ENCODE measurements around the gene ADGRG6.

ADGRG6 gene

GRCh38 chr6:142369266-142369665 lies 67.5 kb downstream of the ADGRG6 start:
- no peak overlapping the region for H3K27ac ChIP-seq
- H3K4me3 ChIP-seq: no peak overlapping the region

DNA sequence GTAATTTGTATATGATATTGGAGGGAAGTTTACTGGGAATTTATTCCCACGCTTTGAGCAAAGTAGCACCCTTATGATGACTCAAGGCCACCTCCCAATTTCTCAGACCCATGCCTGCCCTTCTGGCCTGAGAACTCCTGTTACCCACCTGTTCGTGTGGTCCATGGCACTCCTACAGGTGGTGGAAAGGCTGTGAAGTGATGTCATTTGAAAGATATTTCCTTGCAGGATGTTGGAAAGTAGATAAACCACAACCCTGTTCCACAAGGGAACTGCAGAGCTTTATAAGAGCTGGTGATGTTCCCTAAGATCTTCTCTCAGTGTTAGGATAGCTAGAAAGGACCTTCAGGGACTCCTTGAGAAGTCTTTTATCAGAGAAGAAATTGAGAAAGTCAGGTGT lies 70.5 kb downstream of the ADGRG6 start:
- Histone ChIP-seq H3K4me3 (no peak overlapping the region), H3K27ac (no peak overlapping the region)

DNA sequence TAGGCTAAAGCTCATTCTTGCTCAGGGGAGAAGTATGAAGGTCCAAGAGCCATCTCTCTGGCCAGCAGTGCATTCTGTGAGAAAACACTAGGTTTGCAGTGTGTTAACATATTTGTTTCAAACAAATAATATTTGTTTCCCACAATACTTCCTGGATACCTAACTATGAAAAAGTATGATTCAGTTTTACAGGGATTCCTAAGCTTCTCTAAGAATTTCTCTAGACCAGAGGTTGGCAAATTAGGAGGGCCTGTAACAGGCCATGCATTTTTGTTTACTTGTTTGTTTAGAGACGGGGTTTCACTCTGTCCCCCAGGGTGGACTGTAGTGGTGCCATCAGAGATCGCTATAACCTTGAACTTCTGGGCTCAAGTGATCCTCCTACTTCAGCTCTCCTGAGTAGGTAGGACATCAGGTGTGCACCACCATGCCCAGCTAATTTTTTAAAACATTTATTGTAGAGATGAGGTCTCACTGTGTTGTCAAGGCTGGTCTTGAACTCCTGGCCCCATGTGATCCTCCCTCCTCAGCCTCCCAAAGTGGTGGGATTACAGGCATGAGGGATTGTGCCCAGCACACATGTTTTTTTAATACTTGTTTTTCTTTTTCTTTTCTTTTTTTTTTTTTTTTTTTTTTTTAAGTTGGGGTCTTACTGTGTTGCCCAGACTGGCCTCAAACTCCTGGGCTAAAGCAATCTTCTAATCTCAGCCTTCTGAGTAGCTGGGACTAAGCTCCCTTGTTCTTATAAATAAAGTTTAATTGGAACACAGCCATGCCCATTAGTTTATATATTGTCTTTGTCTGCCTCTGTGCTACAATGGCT lies 71.7 kb downstream of the ADGRG6 start:
- Histone ChIP-seq H3K27ac (no peak overlapping the region), H3K4me3 (no peak overlapping the region)

DNA sequence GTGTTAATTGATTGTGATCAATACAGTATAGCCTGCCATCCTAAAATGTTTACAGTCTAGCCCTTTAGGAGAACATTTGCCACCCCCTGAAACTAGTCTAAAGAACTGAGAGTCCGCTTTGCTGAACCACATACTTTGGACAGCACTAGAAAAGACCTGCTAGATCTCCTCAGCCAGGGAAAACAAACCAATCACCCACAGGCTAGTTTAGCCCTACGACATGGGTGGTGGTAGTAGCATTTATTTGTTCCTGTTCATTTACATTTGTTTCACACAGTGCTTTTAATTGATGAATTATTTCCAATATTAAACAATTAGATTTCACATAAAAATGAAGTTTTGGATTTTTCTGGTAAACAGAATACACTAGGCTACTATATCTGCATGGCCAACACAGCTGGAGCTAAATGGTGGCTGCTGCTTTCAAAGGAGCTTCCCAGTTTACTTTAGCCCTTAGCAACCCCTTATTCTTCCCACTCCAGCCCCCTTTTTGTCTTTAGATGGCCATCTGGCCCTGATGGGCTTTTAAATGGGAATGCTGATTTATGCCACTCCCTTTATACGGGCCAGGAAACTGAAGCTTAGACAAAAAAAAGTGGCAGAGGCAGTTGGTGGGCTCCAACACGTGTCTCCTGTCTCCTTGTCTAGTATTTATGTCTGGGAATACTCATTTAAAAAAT lies 72.4 kb downstream of the ADGRG6 start:
- peak overlapping the region in 1 of 21 experiments; percentile 49 for H3K27ac ChIP-seq

DNA sequence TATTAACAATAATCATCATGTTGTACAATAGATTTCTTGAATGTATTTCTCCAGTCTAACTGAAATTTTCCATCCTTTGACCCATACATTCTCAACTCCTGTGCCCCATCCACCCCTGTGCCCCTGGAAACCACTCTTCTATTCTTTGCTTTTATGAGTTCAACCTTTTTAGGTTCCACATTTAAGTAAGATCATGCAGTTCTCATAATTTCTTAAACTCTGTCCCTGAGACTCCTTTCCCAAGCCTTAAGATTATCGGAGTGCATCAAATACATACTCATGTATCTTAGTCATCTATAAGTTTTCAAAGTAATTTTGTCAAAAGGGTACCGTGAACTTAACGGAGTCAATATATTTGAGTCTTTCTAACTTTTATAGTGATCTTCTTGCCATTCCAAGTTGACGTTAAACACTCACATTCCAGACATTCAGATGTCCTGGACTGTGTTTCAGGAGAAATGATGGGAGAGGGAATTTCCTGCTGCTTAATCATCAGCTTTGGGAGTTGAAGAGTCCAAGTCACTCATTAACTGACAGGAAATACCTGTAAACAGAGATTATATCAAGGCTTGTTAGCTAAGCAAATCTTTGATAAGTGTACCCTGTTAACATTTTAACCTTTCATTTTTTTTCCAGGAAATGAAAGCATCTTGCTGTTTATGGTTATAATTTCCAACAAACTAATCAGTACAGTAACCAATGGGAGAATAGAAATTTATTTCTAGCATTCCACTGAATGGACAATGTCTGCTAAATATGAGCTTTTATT lies 73.3 kb downstream of the ADGRG6 start:
- peak overlapping the region in 2 of 21 experiments; percentile 49 for H3K27ac ChIP-seq
- H3K4me3 ChIP-seq: no peak overlapping the region

More for the DNA sequence above, 72.4 kb downstream of the ADGRG6 start:
- H3K4me3 ChIP-seq: no peak overlapping the region

DNA sequence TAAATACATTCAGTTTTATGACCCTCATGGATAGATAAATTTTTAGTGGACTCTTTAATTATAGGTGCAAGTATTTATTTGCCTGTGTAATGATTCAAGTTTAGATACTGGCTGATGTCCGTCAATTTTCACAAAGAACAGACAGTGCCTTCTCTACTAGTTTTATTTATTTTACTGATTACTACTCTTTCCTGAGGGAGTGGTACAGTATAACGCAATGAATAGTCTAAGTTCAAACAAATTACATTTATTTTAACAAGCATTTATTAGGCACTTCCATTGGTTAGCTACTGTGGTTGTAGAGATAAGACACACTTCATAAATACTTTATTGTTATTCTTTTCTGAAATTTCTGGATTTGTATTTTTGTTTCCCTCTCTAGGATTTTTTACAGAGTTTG lies 74.3 kb downstream of the ADGRG6 start:
- Histone ChIP-seq H3K27ac (no peak overlapping the region), H3K4me3 (no peak overlapping the region)

DNA sequence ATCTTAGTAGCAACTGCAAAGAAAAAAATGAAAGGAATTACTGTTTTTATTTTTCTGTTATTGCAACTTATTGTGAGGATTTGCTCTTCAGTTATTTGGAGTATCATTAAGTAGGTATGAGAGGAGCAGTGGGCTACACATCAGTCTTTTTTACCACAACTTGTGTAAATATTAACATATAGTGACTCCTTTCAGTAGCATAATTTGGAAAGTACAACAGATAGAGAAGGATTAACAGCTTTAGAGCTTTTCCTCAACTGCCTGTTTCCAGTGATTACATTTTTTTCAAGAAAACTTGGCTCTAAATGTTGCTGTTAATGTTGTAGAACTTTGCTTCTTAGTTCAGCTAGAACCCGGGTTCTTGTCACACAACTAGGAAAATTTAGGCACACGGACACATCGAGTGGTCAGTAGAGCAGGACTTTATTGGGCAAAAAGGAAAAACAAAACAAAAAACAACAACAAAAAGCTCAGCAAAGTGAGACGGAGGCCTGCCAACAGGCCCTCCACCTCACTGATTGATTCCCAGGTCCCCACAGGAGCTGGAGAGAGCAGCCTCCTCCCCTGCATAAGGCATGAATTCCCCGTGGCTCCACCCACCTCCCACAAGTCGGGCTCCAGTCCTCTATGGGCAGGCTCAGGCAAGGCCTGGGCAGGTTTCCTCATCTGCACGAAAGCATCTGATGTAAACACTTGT lies 75.1 kb downstream of the ADGRG6 start:
- Histone ChIP-seq H3K27ac (peak overlapping the region in 4 of 21 experiments; percentile 8 to 70 (median 38)), H3K4me3 (no peak overlapping the region)

GRCh38 chr6:142377497-142377848 lies 75.7 kb downstream of the ADGRG6 start:
- Histone ChIP-seq H3K27ac (peak overlapping the region in 4 of 21 experiments; percentile 8 to 70 (median 38)), H3K4me3 (no peak overlapping the region)

- H3K27ac ChIP-seq: peak overlapping the region in 4 of 21 experiments; percentile 8 to 39 (median 16)
- no peak overlapping the region for H3K4me3 ChIP-seq
Observed at GRCh38 chr6:142378138-142378875, 76.5 kb downstream of the ADGRG6 start.

- Histone ChIP-seq H3K27ac (no peak overlapping the region), H3K4me3 (no peak overlapping the region)
Observed at GRCh38 chr6:142380626-142381025, 78.8 kb downstream of the ADGRG6 start.

DNA sequence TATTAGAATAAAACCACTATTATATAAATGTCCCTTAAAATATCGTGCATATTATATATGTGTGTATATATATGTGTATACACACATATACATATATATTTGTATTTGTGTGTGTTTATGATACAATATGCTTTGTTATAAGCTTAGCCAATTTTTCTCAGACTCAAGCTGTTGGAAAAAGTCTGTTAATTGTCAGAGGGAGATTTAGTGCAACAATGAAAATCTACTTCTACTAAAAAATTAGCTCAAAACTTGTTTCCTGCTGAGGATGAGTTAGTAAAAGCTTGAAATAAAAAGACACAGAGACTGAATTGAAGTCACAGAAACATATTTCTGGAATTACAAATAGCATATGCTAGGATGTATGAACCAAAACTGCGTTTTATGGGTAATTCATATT lies 79.4 kb downstream of the ADGRG6 start:
- Histone ChIP-seq H3K4me3 (no peak overlapping the region), H3K27ac (no peak overlapping the region)

- no peak overlapping the region for H3K27ac ChIP-seq
- H3K4me3 ChIP-seq: no peak overlapping the region
Observed at GRCh38 chr6:142381845-142382378, 80.1 kb downstream of the ADGRG6 start.

GRCh38 chr6:142384519-142385254 lies 82.9 kb downstream of the ADGRG6 start:
- H3K4me3 ChIP-seq: no peak overlapping the region
- H3K27ac ChIP-seq: no peak overlapping the region

DNA sequence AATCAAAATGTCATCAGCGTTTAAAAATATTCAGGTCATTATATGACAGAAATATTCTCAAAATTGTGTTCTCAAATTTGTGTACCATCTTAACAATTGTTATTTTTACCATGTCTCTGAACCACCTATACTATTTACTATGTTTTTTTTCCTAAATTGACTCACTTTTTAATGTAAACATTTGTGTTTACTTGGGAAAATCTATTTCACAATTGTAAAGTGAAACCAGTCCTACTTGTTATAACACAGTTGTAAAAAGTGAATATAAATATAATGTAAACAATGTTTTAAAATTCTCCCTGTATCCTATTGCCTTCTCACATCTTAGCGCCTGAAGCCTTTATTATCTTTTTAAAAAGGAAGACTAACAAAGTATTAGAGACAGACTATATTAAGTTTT lies 83.5 kb downstream of the ADGRG6 start:
- Histone ChIP-seq H3K27ac (no peak overlapping the region), H3K4me3 (no peak overlapping the region)

DNA sequence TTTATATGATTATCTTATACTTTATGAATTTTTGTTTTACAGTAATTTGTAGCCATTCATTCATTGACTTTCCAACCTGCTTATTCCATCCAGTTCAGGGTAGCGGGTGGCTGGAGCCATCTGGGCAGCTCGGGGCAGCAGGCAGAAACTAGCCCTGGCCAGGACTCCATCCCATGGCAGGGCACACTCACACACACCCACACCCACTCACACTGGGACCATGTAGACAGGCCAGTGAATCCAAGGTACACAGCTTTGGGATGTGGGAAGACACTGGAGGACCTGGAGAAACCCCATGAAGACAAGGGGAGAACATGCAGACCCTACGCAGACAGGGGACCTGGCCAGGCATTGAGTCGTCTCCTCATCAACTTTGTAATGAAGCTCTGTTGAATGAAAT lies 84.8 kb downstream of the ADGRG6 start:
- no peak overlapping the region for H3K27ac ChIP-seq
- no peak overlapping the region for H3K4me3 ChIP-seq

GRCh38 chr6:142387997-142388815 lies 86.4 kb downstream of the ADGRG6 start:
- Histone ChIP-seq H3K4me3 (no peak overlapping the region), H3K27ac (no peak overlapping the region)

- H3K27ac ChIP-seq: no peak overlapping the region
- H3K4me3 ChIP-seq: no peak overlapping the region
Observed at GRCh38 chr6:142395266-142395665, 93.5 kb downstream of the ADGRG6 start.
